GM23338 (cell line): ENCODE results near the gene PLEKHG4. TPM values are rescaled to one million over a fixed set of nuclear protein-coding genes. Genes with fewer than 3 reads are reported as not detected.

Experiments
- ATAC-seq: fragments of 200-7000 bp; cut with Tn5 transposase; 3 replicates; pipeline ENCODE4 v1.9.1; 2020
- DNase-seq: peaks from one replicate; pipeline ENCODE4 v3.0.0-alpha.2; 2015; ENCODE audit warnings: low spot score
- H2AFZ ChIP-seq: fragments of 200-600 bp; sonication (generic); 2 replicates; pipeline ENCODE4 v1.8.0; 2016; ENCODE audit warnings: antibody characterized with exemption, mild to moderate bottlenecking, moderate library complexity
- H3F3A ChIP-seq: fragments of 200-600 bp; sonication (generic); replicated peaks from 2 replicates; pipeline ENCODE4 v1.8.0; 2017; ENCODE audit warnings: antibody characterized with exemption, mixed run types, low read depth
- H3K27ac ChIP-seq: fragments of 200-600 bp; sonication (generic); 2 replicates; pipeline ENCODE4 v1.6.1; 2016; ENCODE audit warnings: low read depth
- H3K27me3 ChIP-seq: fragments of 200-600 bp; sonication (generic); 2 replicates; pipeline ENCODE4 v1.8.0; 2016; ENCODE audit warnings: mild to moderate bottlenecking, mixed run types, moderate library complexity; ENCODE audit not compliant: insufficient read depth
- H3K36me3 ChIP-seq: fragments of 200-600 bp; sonication (generic); 2 replicates; pipeline ENCODE4 v1.8.0; 2016; ENCODE audit warnings: mild to moderate bottlenecking; ENCODE audit not compliant: insufficient read depth
- H3K4me1 ChIP-seq: fragments of 200-600 bp; sonication (generic); 2 replicates; pipeline ENCODE4 v1.8.0; 2016; ENCODE audit warnings: mild to moderate bottlenecking, moderate library complexity; ENCODE audit not compliant: insufficient read depth
- H3K4me2 ChIP-seq: fragments of 200-600 bp; sonication (generic); 2 replicates; pipeline ENCODE4 v1.7.1; 2017; ENCODE audit warnings: mixed run types
- H3K4me3 ChIP-seq: fragments of 200-600 bp; sonication (generic); 2 replicates; pipeline ENCODE4 v1.6.1; 2016; ENCODE audit warnings: mixed run types
- H3K79me2 ChIP-seq: fragments of 200-600 bp; sonication (generic); replicated peaks from 2 replicates; pipeline ENCODE4 v1.8.0; 2017; ENCODE audit warnings: mild to moderate bottlenecking; ENCODE audit not compliant: insufficient read depth
- H3K9me2 ChIP-seq: fragments of 200-600 bp; sonication (generic); 2 replicates; pipeline ENCODE4 v1.8.0; 2017; ENCODE audit not compliant: insufficient read depth
- H4K20me1 ChIP-seq: fragments of 200-600 bp; sonication (generic); replicated peaks from 2 replicates; pipeline ENCODE4 v1.8.0; 2017; ENCODE audit warnings: mild to moderate bottlenecking; ENCODE audit not compliant: insufficient read depth
- H3K27ac Mint-ChIP-seq: 2 replicates; pipeline ENCODE4 v1.8.0; 2020; ENCODE audit warnings: inconsistent platforms, mild to moderate bottlenecking, moderate library complexity, mixed read lengths
- H3K27me3 Mint-ChIP-seq: 3 replicates; pipeline ENCODE4 v1.8.0; 2022; ENCODE audit warnings: low read depth, mild to moderate bottlenecking, moderate library complexity, mixed read lengths, inconsistent platforms; ENCODE audit not compliant: insufficient read depth, poor library complexity
- H3K36me3 Mint-ChIP-seq: 3 replicates; pipeline ENCODE4 v1.8.0; 2021; ENCODE audit warnings: low read depth, mild to moderate bottlenecking, inconsistent platforms, moderate library complexity, mixed read lengths
- H3K4me1 Mint-ChIP-seq: 3 replicates; pipeline ENCODE4 v1.8.0; 2020; ENCODE audit warnings: mild to moderate bottlenecking, inconsistent platforms, mixed read lengths
- H3K4me3 Mint-ChIP-seq: 3 replicates; pipeline ENCODE4 v1.8.0; 2021; ENCODE audit warnings: moderate library complexity, mild to moderate bottlenecking, inconsistent platforms, mixed read lengths
- H3K9me3 Mint-ChIP-seq: 3 replicates; pipeline ENCODE4 v1.8.0; 2020; ENCODE audit warnings: moderate library complexity, mild to moderate bottlenecking, inconsistent platforms, mixed read lengths
- CREB1 ChIP-seq: fragments of 250-450 bp; sonication (Bioruptor Pico); IDR thresholded peaks from 2 replicates; pipeline ENCODE4 v1.5.0; 2020; ENCODE audit warnings: low read depth, mild to moderate bottlenecking, moderate library complexity
- ETS1 ChIP-seq: IDR thresholded peaks from 2 replicates; pipeline ENCODE4 v1.6.1; 2016; ENCODE audit warnings: antibody characterized with exemption
- EZH2 ChIP-seq: fragments of 200-600 bp; sonication (generic); IDR thresholded peaks from one replicate; pipeline ENCODE4 v1.8.0; 2017; ENCODE audit warnings: antibody characterized with exemption, mild to moderate bottlenecking, low read depth; ENCODE audit not compliant: unreplicated experiment
- EZH2phosphoT487 ChIP-seq: fragments of 200-600 bp; sonication (generic); IDR thresholded peaks from one replicate; pipeline ENCODE4 v1.8.1; 2018; ENCODE audit warnings: antibody characterized with exemption; ENCODE audit not compliant: unreplicated experiment
- JUNB ChIP-seq: IDR thresholded peaks from one replicate; pipeline ENCODE4 v1.6.1; 2016; ENCODE audit warnings: antibody characterized with exemption; ENCODE audit not compliant: unreplicated experiment
- NANOG ChIP-seq: IDR thresholded peaks from 2 replicates; pipeline ENCODE4 v1.6.1; 2016; ENCODE audit warnings: antibody characterized with exemption, borderline replicate concordance
- REST ChIP-seq: IDR thresholded peaks from one replicate; pipeline ENCODE4 v1.6.1; 2018; ENCODE audit warnings: antibody characterized with exemption; ENCODE audit not compliant: unreplicated experiment
- STAT1 ChIP-seq: IDR thresholded peaks from one replicate; pipeline ENCODE4 v1.6.1; 2016; ENCODE audit warnings: antibody characterized with exemption; ENCODE audit not compliant: unreplicated experiment
- ZNF114 ChIP-seq: fragments of 250-450 bp; sonication (Bioruptor Pico); IDR thresholded peaks from 2 replicates; pipeline ENCODE4 v1.5.0; 2020; ENCODE audit warnings: mild to moderate bottlenecking, moderate library complexity
- ZNF331 ChIP-seq: fragments of 250-450 bp; sonication (Bioruptor Pico); IDR thresholded peaks from 2 replicates; pipeline ENCODE4 v1.5.0; 2020; ENCODE audit warnings: low read depth, mild to moderate bottlenecking, moderate library complexity
- ZNF462 ChIP-seq: fragments of 250-450 bp; sonication (Bioruptor Pico); IDR thresholded peaks from 2 replicates; pipeline ENCODE4 v1.5.0; 2020; ENCODE audit warnings: mild to moderate bottlenecking, moderate library complexity
- polyA plus RNA-seq: library from polyadenylated mRNA; unstranded; fragments of >200 nt; fragmentation: Nextera tagmentation; extraction: Ambion mirVana; gene quantifications from 2 replicates; pipeline ENCODE4 v1.2.1, GENCODE V29; 2016
- total RNA-seq: library from RNA; depleted of rRNA; stranded (reverse); fragments of >200 nt; shearing (Covaris generic); gene quantifications from 2 replicates; pipeline ENCODE4 v1.2.3, GENCODE V29; 2014

The PLEKHG4 gene
- total and polyA plus RNA-seq, 2 experiments from 2014 or later = 3.2 to 10.3 TPM

- TF ChIP-seq ZNF462 (CRISPR knock-in tag) = no peak
- TF ChIP-seq EZH2 = no peak
- no peak for TF ChIP-seq ZNF331
These were observed 1.9 kb upstream of the PLEKHG4 start (continued) for GRCh38 chr16:67277294-67277998.

- Histone ChIP-seq H2AFZ (peak overlapping the region; percentile 85), H3F3A (no peaks in the 10 kb centered on the region), H3K27ac (no peak overlapping the region), H3K4me3 (peak overlapping the region; percentile 60), H4K20me1 (no peaks in the 10 kb centered on the region), H3K36me3 (no peaks in the 10 kb centered on the region), H3K27me3 (peaks cover 13% of the 10 kb centered on the region), H3K4me1 (peaks cover 5% of the 10 kb centered on the region; the same call in 1 of the 2 replicates), H3K4me2 (peak overlapping the region; percentile 87), H3K79me2 (no peaks in the 10 kb centered on the region), H3K9me2 (no peaks in the 10 kb centered on the region)
- Mint-ChIP-seq H3K9me3 (no peaks in the 10 kb centered on the region), H3K4me1 (peaks cover 2% of the 10 kb centered on the region; the same call in 2 of the 3 replicates), H3K27ac (no peak overlapping the region), H3K4me3 (peak overlapping the region; percentile 80), H3K36me3 (peaks cover 5% of the 10 kb centered on the region; the same call in 2 of the 3 replicates), H3K27me3 (peaks cover 6% of the 10 kb centered on the region)
- peak; percentile 80 for DNase-seq
- no peak for ATAC-seq
- TF ChIP-seq JUNB (no peak), ETS1 (no peak), EZH2 (no peak), CREB1 (CRISPR knock-in tag) (no peak), REST (no peak), EZH2phosphoT487 (no peak), NANOG (no peak), ZNF114 (no peak), STAT1 (no peak)
These were observed 1.1 kb upstream of the PLEKHG4 start for GRCh38 chr16:67277999-67278772.
